SK-N-SH (cell line): Measurements from ENCODE around the gene ROS1. TPM values are rescaled to one million over a fixed set of nuclear protein-coding genes. Genes with fewer than 3 reads are reported as not detected.

ENCODE experiments used
- CTCF ChIA-PET: fragments of 300-600, 350-600 bp; formaldehyde crosslinking; extraction: SDS; loops from one replicate; lab custom pipeline; 2021; lab: Yijun Ruan, JAX
- POLR2A ChIA-PET: fragments of 350-600 bp; sonication (Branson Sonifier 250); formaldehyde crosslinking; extraction: SDS; loops from one replicate; lab custom pipeline; 2020; ENCODE audit warnings: antibody characterized with exemption, inconsistent platforms; lab: Yijun Ruan, JAX
- DNase-seq: peaks from one replicate; pipeline ENCODE4 v3.0.0; 2012
- H2AFZ ChIP-seq: fragments of 200-600 bp; sonication (generic); 2 replicates; pipeline ENCODE4 v1.8.1; 2016; ENCODE audit warnings: antibody characterized with exemption, mild to moderate bottlenecking, low read depth
- H3F3A ChIP-seq: fragments of 200-600 bp; sonication (generic); replicated peaks from 2 replicates; pipeline ENCODE3; 2016; ENCODE audit warnings: antibody characterized with exemption, mild to moderate bottlenecking; ENCODE audit not compliant: insufficient read depth
- H3K27ac ChIP-seq, 2 experiments: fragments of 200-500 bp in 1 of 2; fragments of 200-600 bp in 1 of 2; sonication (Bioruptor generic) in 1 of 2; sonication (generic), shearing (Covaris generic) in 1 of 2; 2 replicates each; pipeline versions ENCODE4 v1.5.1 to v1.6.1; 2014 to 2016; ENCODE audit warnings: low read depth in 2 of 2, inconsistent platforms in 1 of 2, low read length in 1 of 2, mild to moderate bottlenecking in 1 of 2, mixed read lengths in 1 of 2
- H3K27me3 ChIP-seq: fragments of 200-600 bp; sonication (generic), shearing (Covaris generic); 2 replicates; pipeline ENCODE4 v1.6.1; 2016; ENCODE audit warnings: mixed run types; ENCODE audit not compliant: insufficient read depth
- H3K36me3 ChIP-seq, 2 experiments: fragments of 200-500 bp in 1 of 2; fragments of 200-600 bp in 1 of 2; sonication (Bioruptor generic) in 1 of 2; sonication (generic) in 1 of 2; replicated peaks in 1 of 2; 2 replicates each; pipeline versions ENCODE3 to v1.5.1; 2014 to 2016; ENCODE audit warnings: low read length in 1 of 2, mild to moderate bottlenecking in 1 of 2; ENCODE audit not compliant: insufficient read depth in 2 of 2, control insufficient read depth in 1 of 2
- H3K4me1 ChIP-seq, 2 experiments: fragments of 200-500 bp in 1 of 2; fragments of 200-600 bp in 1 of 2; sonication (Bioruptor generic) in 1 of 2; sonication (generic), shearing (Covaris generic) in 1 of 2; 2 replicates each; pipeline versions ENCODE4 v1.5.1 to v1.6.1; 2014 to 2016; ENCODE audit warnings: low read depth in 1 of 2, low read length in 1 of 2, mixed run types in 1 of 2; ENCODE audit not compliant: insufficient read depth in 2 of 2, control insufficient read depth in 1 of 2
- H3K4me2 ChIP-seq: fragments of 200-600 bp; sonication (generic), shearing (Covaris generic); 2 replicates; pipeline ENCODE4 v1.6.1; 2017; ENCODE audit warnings: mixed run types
- H3K4me3 ChIP-seq, 2 experiments: fragments of 200-500 bp in 1 of 2; fragments of 200-600 bp in 1 of 2; sonication (Bioruptor generic) in 1 of 2; sonication (generic), shearing (Covaris generic) in 1 of 2; 2 replicates each; pipeline versions ENCODE4 v1.5.1 to v1.8.1; 2014 to 2016; ENCODE audit warnings: low read depth in 2 of 2, inconsistent platforms in 1 of 2, low read length in 1 of 2, mild to moderate bottlenecking in 1 of 2, mixed read lengths in 1 of 2, moderate library complexity in 1 of 2
- H3K79me2 ChIP-seq: fragments of 200-600 bp; sonication (generic); 2 replicates; pipeline ENCODE4 v1.8.1; 2017; ENCODE audit warnings: mild to moderate bottlenecking; ENCODE audit not compliant: insufficient read depth
- H3K9ac ChIP-seq: fragments of 200-600 bp; sonication (generic); 2 replicates; pipeline ENCODE4 v1.6.1; 2017; ENCODE audit warnings: mixed run types
- H3K9me2 ChIP-seq: fragments of 200-600 bp; sonication (generic); 2 replicates; pipeline ENCODE4 v1.6.1; 2017; ENCODE audit warnings: mixed run types
- H3K9me3 ChIP-seq: fragments of 200-600 bp; sonication (generic); 2 replicates; pipeline ENCODE4 v1.6.1; 2017; ENCODE audit warnings: mixed run types, mild to moderate bottlenecking, moderate library complexity
- H4K20me1 ChIP-seq: fragments of 200-600 bp; sonication (generic); 2 replicates; pipeline ENCODE4 v1.6.1; 2017; ENCODE audit warnings: mild to moderate bottlenecking, mixed run types; ENCODE audit not compliant: insufficient read depth
- CHD2 ChIP-seq: fragments of 150-350 bp; IDR thresholded peaks from 2 replicates; pipeline ENCODE4 v1.6.1; 2018; ENCODE audit warnings: low read length; ENCODE audit not compliant: partially characterized antibody
- ELF1 ChIP-seq: IDR thresholded peaks from 2 replicates; pipeline ENCODE4 v1.4.0; 2012
- EP300 ChIP-seq, 2 experiments: IDR thresholded peaks; 2 replicates each; pipeline versions ENCODE4 v1.4.0 to v1.6.1; 2012; ENCODE audit warnings: borderline replicate concordance in 1 of 2, low read depth in 1 of 2, low read length in 1 of 2
- EZH2phosphoT487 ChIP-seq: fragments of 200-600 bp; sonication (generic); IDR thresholded peaks from 2 replicates; pipeline ENCODE4 v1.6.1; 2017; ENCODE audit warnings: low read depth, mixed run types, mild to moderate bottlenecking, antibody characterized with exemption, moderate library complexity, borderline replicate concordance
- FOXJ3 ChIP-seq: sonication (generic); formaldehyde crosslinking; IDR thresholded peaks from 2 replicates; pipeline ENCODE4 v1.5.1; 2020; ENCODE audit warnings: mild to moderate bottlenecking, missing genetic modification reagents
- FOXM1 ChIP-seq: IDR thresholded peaks from 2 replicates; pipeline ENCODE4 v1.4.0; 2012; ENCODE audit warnings: low read depth, mild to moderate bottlenecking
- IRF3 ChIP-seq: fragments of 150-350 bp; IDR thresholded peaks from 2 replicates; pipeline ENCODE4 v1.6.1; 2016; ENCODE audit warnings: mild to moderate bottlenecking, low read depth, low read length
- MEF2A ChIP-seq: IDR thresholded peaks from 2 replicates; pipeline ENCODE4 v1.4.0; 2012; ENCODE audit warnings: low read depth, borderline replicate concordance
- NRF1 ChIP-seq: IDR thresholded peaks from 2 replicates; pipeline ENCODE4 v1.6.1; 2012; ENCODE audit warnings: low read depth, mild to moderate bottlenecking, low read length
- PBX3 ChIP-seq: IDR thresholded peaks from 2 replicates; pipeline ENCODE4; 2012
- POLR2AphosphoS5 ChIP-seq: IDR thresholded peaks from 2 replicates; pipeline ENCODE4 v1.6.1; 2012; ENCODE audit warnings: low read depth, low read length
- RCOR1 ChIP-seq: fragments of 150-350 bp; IDR thresholded peaks from 2 replicates; pipeline ENCODE4 v1.6.1; 2017; ENCODE audit warnings: antibody characterized with exemption, low read length
- REST ChIP-seq: IDR thresholded peaks from 2 replicates; pipeline ENCODE4 v1.6.1; 2012; ENCODE audit warnings: mild to moderate bottlenecking, low read depth, low read length, moderate library complexity
- SMC3 ChIP-seq: IDR thresholded peaks from 2 replicates; pipeline ENCODE4 v1.6.1; 2012; ENCODE audit warnings: low read depth, low read length, improper control_type of control experiment
- TCF12 ChIP-seq: IDR thresholded peaks from 2 replicates; pipeline ENCODE4 v1.4.0; 2012
- USF2 ChIP-seq: fragments of 150-350 bp; IDR thresholded peaks from 2 replicates; pipeline ENCODE4 v1.6.1; 2017; ENCODE audit warnings: antibody characterized with exemption, low read length, low read depth, borderline replicate concordance
- YY1 ChIP-seq: IDR thresholded peaks from 2 replicates; pipeline ENCODE4 v1.4.0; 2012; ENCODE audit warnings: low read depth, mild to moderate bottlenecking
- WGBS: methylation state at CpG from one replicate; pipeline ENCODE4 v1.1.6; 2017; ENCODE audit warnings: low lambda C conversion rate; 5-methylcytosine and 5-hydroxymethylcytosine counted together
- polyA plus RNA-seq, 3 experiments: library from polyadenylated mRNA; depleted of rRNA; stranded (reverse); fragments of >200 nt; gene quantifications; 2 replicates each; pipeline ENCODE4 v1.2.3, GENCODE V29; 2012

Gene ROS1
- polyA plus RNA-seq, 1 of the 3 experiments (the other 2 are of a cell fraction) = 1.8 TPM

- TF ChIP-seq REST = no peak
Measured at GRCh38 chr6:117399126-117399525, 26.6 kb downstream of the ROS1 start (continued).

- Histone ChIP-seq H4K20me1 (no peaks in the 10 kb centered on the region), H3K4me2 (no peak overlapping the region), H3K9me3 (no peaks in the 10 kb centered on the region), H3K9ac (no peak overlapping the region), H2AFZ (no peak overlapping the region; the same call in 1 of the 2 replicates), H3K27me3 (no peaks in the 10 kb centered on the region), H3K4me3 (no peak overlapping the region), H3K4me1 (no peaks in the 10 kb centered on the region), H3K9me2 (no peaks in the 10 kb centered on the region), H3K36me3 (no peaks in the 10 kb centered on the region), H3F3A (no peaks in the 10 kb centered on the region), H3K79me2 (no peaks in the 10 kb centered on the region), H3K27ac (no peak overlapping the region)
- POLR2A ChIA-PET = no interaction called here
- TF ChIP-seq IRF3 (no peak), SMC3 (no peak)
- DNase-seq = no peak
- WGBS = 23% methylated on average over 3 of the region's 3 CpGs
- CTCF ChIA-PET = interaction anchor here (0.7 kb wide), 1 partner anchor 26 kb away, joined by 4 read pairs; no protein-coding TSS in a partner anchor
Measured at GRCh38 chr6:117397536-117398227, 28.1 kb downstream of the ROS1 start.

GRCh38 chr6:117396228-117396627 is 29.5 kb downstream of the ROS1 start:
- H3K36me3 ChIP-seq = no peaks in the 10 kb centered on the region
- 28% methylated on average over 4 of the region's 4 CpGs for WGBS
- CTCF ChIA-PET = no interaction called here
- POLR2A ChIA-PET = no interaction called here
- no peaks in the 10 kb centered on the region for H3K27me3 ChIP-seq
- H3K9ac ChIP-seq = no peak overlapping the region
- H3K27ac ChIP-seq = no peak overlapping the region
- H3K79me2 ChIP-seq = no peaks in the 10 kb centered on the region
- no peak overlapping the region for H3K4me3 ChIP-seq
- no peaks in the 10 kb centered on the region for H3K4me1 ChIP-seq
- H4K20me1 ChIP-seq = no peaks in the 10 kb centered on the region
- H3K4me2 ChIP-seq = no peak overlapping the region
- H3F3A ChIP-seq = no peaks in the 10 kb centered on the region
- no peaks in the 10 kb centered on the region for H3K9me3 ChIP-seq
- no peak for DNase-seq
- H3K9me2 ChIP-seq = no peaks in the 10 kb centered on the region
- H2AFZ ChIP-seq = no peak overlapping the region
- TF ChIP-seq NRF1 (no peak), FOXM1 (no peak), TCF12 (no peak), USF2 (no peak), ELF1 (no peak), RCOR1 (no peak), CHD2 (no peak), EZH2phosphoT487 (no peak), POLR2AphosphoS5 (no peak), FOXJ3 (no peak), EP300 (IDR thresholded peaks at IDR 0.05; ENCODE audit: borderline replicate concordance in 1 of 2, low read depth in 1 of 2, low read length in 1 of 2) (no peak), YY1 (no peak), PBX3 (no peak), MEF2A (no peak)
